NCI-H526 treated with DMSO at 0.1 percent for 48 hours (cell line): Measurements from ENCODE around the gene WDR59.

Experiments used
- DNase-seq: peaks from one replicate; lab custom pipeline; 2025; lab: John Stamatoyannopoulos, UW

The WDR59 gene

DNA sequence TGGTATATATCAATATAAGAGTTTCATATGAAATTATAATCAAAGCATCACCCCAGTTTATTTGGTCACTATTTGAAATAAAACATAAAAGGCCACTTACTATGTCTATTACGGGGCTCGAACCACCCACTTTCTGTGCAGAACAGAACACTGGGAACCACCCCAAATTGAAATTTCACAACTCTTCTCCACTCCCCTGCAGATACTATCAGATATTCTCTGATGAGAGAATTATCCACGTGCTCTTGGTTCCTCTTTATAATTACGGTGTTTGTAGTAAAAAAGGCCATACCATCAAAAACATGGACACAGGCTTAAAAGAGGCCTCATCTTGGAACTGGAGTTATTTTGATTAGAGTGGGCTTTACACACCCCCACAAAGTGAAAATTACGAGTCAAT is 82.8 kb downstream of the WDR59 start:
- DNase-seq, result no peak

DNA sequence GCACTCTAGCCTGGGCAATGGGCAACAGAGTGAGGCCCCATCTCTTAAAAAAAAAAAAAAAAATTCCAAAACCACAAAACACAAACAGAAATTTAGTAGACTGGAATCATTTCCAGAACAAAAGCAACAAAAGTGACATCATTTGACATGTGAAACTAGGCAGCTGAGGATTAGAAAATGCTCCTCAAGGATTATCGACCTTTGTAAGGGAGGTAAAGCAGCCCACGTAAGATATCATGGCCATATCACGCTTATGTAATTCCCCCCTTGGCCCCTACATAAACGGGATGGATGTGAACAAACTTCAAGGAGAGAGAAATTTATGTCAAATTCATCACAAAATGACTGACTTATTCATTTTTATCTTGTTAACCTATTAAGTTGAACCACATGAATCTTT is 83.3 kb downstream of the WDR59 start:
- no peak for DNase-seq

DNA sequence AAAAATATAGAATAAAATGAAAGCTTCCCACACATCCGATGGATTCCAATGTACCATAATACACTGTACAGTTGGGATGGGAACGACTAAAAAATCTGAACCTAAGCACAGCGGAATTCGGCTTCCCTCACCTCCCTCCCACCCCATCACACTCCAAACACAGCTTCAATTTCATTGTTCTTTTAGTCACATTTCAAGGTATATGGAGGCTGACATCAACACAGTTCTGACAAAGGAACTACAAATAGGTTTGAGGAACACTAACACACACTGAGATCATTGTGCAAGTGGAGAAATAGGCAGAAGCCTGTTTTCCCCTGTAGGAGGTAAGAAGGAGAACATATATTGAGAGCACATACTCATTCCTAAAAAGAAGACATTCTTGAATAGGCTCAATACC is 85.1 kb downstream of the WDR59 start:
- DNase-seq, result no peak

DNA sequence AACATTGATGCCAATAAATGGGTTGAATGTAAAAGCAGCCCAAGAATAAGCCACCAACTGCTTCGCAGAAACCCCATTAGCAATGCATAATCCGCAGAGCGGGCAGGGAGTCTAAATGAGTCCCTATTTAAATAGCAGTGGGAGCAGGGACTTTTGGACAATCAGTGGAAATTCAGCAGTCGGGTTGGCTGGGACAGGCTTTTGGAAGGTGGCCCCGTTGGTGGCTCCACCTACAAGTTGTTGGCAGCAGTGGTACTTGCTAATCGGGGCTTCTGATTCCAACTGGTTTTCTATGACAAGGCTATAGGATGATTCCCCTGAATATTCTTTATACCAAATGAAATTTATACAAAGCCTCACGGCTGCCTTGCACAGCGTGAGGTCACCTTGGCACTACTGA is 86.3 kb downstream of the WDR59 start:
- DNase-seq, result no peak

DNA sequence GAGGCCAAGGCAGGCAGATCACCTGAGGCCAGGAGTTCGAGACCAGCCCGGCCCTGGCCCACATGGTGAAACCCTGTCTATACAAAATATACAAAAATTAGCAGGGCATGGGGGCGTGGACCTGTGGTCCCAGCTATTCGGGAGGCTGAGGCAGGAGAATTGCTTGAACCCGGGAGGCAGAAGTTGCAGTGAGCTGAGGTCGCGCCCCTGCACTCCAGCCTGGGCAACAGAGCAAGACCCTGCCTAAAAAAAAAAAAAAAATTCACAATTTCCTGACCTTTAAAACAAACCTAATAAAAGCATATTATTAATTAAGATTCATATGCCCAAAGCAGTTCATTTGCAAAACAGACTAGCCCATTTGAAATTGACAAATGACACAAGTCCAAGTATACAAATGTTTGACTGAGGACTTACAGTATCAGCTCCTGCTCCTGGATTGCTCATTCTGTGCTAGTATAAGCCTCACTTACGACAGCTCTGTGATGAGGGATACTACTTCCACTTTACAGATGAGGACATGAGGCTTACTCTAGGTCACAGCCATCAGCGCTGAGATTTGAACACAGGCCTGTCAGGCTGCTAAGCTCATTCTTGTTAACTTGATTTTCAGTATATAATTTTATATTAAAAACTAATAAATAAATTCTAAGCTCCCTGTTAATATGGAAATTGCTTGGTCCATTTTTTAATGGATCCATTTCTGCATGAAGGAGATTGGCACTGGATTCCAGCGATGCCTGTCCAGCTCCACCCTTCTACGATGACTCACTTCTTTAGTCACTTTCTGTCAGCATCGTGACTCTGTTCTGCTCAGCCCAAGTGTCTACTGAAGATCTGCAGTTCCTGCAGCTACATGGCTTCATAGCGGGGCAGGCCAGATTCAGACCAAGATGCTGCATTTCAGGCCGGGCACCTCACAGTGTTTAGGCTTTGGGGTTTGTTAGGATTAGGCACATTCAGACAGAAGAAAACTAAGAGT is 88.2 kb downstream of the WDR59 start:
- DNase-seq, result no peak

DNA sequence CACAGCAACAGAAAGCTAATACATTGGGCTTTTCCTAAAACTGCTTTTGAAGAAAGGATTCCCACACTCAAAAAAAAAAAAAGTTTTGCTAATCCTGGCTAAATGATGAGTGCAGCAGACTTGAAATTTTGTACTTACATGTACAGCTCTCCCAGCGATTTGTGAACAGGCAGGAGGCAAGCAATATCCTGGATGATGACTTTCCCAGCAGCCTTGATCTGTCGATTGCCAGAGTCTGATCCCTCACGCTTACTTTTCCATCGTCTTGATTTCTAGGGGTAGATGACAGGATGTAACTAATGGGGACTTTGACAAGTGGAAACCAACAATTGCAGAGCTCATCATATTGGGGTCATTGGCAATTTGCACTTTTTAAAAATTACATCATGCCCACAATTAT is 91.4 kb downstream of the WDR59 start:
- no peak for DNase-seq

DNA sequence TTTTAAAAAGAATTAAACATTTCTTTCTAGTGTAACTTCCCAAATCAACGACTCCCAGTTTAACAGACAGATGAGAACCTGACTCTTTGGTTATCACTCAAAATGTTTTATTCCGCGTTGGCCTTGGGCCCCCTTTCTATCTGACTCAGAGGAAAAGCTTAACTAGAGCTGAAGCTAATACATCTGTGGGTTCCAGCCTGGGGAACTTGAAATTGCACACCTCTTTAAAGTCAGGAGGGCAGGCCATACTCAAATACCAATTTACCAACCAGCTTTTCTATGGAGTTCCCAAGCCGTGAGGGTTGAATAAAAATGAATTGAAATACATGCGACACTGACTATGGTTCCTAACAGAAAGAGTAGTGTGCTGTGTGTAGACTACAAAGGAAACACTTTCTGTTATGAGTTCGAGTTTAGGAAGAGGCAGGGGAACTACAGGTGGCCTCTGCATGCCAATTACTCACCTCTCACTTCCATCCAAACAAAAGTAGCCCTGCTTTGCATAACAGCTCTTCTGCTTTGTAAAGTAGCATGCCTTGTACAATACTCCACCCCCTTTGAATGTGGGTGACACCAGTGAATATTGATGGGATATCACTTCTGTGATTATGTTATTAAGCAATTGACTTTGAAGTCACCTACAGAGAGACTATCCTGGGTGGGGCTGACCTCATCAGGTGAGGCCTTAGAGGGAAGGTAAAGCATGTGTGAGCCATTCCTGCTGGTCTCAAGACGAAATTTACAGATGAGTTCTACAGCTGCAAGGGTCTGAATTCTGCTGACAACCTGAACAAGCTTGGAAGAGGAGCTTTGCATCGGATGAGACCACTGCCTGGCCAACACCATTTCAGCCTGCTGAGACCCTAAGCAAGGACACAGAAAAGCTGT is 92.1 kb downstream of the WDR59 start:
- peak; percentile 28 for DNase-seq

DNA sequence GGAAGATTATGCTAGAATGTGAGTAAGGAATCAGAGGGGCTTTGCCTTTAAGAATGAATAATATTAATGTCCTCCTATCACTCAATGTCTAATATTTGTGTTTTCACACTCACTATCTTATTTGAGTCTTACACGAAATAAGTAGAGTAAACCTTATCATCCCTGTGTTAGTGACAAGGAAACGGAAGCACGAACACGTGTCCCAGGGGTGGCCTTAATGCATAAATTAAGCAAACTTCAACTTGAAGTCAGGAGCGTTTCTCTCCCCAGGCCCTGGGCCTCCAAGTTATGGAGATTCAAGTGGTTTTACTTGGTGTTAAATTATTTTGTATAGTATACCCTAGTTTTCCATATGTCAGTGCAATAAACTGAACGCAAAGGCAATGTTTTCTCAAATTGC is 96.0 kb downstream of the WDR59 start:
- DNase-seq, result no peak

DNA sequence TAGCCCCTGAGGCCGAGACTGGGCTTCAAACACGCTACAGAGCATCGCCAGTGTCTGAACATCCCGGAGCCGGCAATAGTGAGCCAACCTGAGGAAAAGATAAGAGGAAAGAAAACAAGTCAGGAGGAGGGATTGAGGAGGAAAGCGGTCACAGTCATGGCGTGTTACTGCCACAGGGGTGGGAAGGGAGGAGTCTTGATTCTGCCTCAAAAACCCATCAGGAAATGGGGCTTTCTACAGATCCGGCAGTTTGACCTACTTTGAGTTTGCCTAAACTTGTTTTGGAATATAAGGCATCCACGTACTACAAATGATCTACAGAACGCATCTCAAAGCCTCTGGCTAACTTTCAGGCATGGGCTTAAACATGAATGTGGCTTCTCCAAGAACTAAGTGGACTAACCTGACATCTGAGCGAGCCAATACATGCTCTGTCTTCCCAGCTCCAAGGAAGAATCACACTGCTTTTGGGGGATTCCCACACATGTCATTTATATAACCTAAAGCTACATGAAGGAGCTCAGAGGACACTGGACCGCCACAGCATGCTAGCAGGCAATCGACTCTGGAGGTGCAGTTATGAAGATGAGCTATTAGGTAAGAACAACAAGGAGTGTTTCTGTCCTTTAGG is 96.6 kb downstream of the WDR59 start:
- DNase-seq, result peak; percentile 0

DNA sequence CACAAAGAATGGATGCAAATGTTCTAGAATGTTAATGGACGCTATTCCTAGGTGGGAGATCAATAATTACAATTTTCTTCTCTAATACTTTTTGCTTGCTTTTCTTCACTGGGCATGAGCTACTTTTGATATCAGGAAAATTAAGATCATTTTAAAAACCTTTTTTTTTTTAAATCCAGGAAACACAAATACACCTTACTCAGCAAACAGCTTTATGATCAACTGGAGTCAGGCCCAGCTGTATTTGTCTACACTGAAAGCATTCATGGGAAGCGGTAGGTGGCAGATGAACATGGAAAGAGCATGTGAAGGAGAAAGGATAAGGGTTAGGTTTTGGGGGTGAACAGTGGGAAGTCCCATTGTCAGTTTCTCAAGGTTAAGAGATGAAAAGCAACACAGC is 97.8 kb downstream of the WDR59 start:
- DNase-seq, result no peak

DNA sequence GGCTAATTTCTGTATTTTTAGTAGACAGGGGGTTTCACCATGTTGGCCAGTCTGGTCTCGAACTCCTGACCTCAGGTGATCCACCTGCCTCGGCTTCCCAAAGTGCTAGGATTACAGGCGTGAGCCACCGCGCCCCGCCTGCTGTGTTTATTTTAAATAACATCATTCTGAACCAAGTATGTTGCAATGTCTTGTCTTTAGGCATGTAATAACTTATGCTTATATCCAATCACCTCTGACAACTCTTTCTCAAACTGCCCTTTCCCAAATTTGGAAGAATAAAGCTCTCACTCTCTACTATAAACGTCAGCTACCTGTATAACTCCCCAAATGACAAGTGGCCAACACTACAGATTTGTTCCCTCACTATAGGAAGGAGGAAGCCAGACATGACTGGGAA is 107.2 kb downstream of the WDR59 start:
- DNase-seq, result no peak

DNA sequence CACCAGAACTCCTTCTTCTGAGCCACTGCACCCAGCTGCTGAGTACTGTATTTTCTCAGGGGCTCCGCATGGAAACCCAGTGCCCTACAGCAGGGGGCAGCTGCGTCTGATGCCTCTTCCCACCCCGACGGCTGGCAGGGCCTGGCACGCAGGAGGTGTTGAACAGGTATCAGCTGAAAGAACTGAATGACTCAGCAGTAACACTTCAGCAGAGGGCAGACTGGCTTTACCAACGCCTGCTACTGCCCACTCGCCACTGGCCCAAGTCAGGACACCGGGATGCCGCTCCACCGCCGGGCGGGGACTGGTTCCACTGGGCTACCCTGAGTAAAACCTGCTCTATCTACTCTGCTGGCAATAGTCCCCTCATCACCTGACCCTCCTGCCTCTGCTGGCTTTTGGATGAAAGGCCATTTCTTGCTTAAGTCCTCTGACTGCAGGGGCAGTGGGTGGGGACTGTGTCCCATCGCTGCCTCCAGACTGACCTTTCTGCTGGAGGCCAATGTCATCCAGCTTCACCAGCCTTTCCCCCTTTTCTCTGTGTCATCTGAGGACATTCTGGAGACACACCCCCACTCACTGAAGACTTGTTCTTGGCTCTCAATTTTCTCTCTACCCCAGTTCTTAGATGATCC is 109.9 kb downstream of the WDR59 start:
- no peak for DNase-seq

DNA sequence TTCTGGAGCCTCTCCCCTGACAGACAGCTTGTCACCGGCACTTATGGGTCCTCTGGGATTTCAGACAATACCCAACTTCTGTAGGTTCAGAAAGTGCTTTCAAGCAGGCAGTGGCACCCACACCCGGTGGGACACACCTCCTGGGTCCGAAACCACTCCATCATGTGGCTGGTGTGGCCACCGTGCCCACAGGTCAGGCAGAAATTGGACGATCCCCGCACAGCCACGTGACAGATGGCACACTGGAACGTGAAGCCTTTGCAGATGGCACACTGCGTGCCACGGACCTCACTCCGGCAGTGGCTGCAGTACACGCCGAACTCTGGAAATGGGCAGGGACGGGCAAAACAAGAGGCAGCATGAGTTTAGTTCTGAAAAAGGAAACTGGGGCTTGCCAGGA is 110.8 kb downstream of the WDR59 start:
- no peak for DNase-seq

DNA sequence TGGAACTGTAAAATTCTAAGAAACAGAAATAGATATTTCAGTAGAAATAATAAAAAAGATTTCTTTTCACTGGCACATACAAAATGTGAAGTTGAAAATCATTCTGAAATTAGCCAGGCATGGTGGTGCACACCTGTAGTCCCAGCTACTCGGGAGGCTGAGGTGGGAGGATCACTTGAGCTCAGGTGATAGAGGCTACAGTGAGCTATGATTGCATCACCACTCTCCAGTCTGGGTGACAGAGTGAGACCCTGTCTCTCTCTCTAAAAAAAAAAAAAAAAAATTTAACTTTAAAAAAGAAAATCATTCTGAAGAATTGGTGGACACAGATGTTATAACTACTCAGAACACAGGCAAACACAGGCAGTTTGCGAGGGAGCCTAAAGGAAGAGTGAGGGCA is 112.6 kb downstream of the WDR59 start:
- no peak for DNase-seq

DNA sequence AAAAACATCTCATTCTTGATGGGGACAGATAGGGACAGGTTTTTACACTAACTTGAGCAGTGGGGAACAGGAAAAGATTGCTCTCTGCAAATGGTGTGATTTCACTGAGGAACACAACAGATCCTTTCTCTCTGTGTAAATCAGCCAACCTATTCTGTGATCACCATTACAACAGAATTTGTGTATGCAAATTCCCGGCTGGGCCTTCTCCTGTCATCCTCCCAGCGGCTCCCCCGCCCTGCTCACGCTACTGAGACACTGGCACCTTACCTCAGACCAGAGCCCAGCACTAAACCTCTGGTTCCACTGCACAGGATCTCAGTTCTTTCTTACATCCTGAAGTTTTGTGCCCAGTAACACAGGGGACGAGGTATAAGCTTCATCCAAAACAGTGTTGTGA is 113.3 kb downstream of the WDR59 start:
- peak; percentile 86 for DNase-seq

DNA sequence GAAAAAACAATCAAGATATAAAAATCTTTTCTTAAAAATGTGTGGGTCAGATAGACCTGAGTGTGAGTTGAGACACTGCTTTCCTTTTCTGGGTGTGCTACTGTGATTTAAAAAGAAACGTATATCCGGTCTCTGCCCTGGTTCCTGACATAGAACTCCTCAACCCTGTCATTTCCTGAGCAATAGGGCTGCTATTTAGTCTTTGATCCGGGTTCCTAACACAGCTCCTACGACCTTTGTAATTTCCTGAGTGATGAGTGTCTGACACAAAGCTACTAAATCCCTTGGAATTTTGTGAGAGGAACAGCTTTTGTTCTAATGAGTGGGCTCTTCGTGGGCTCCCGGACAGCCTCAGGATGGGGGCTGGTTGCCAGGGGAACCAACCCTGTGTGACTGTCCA is 116.4 kb downstream of the WDR59 start:
- no peak for DNase-seq

DNA sequence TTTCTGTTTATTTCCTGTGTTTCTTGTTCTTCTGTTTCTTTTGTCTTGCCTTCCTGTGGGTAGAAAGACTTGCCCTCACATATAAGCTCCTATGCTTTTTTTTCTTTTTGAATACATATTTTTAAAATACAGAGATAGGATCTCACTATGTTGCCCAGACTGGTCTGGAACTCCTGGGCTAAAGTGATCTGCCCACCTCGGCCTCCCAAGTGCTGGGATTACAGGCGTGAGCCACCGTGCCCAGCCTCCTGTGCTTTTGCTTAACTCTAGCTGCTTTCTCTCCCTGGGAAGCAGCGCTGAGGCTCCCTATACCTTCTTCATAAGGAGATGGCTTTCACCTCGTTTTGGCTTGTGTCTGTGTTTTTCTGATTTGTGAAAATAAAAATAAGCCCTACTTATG is 116.9 kb downstream of the WDR59 start:
- DNase-seq, result no peak

DNA sequence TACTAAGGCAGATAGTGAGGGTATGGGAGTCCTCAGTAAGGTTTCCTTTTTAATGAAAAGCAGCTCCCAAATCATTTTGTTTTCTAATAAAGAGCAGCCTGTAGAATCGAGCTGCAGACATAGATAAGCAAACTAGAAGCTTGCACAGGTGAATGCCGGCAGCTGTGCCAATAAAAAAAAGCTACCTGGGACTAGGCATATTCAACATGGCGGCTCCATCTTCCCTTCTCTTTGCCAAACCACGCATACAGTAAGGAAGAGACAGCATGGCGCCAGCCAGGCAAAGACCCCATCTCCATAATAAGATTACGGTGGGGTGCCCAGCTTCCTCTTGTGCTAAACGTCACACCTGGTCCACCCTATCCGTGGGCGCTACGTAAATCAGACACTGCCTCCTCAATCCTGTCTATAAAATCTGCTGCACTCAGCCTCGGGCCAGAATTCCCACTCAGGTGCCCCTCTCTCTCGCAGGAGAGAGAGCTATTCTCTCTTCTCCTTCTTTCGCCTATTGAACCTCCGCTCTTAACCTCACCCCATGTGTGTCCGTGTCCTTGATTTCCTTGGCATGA is 117.6 kb downstream of the WDR59 start:
- DNase-seq, result peak; percentile 2

DNA sequence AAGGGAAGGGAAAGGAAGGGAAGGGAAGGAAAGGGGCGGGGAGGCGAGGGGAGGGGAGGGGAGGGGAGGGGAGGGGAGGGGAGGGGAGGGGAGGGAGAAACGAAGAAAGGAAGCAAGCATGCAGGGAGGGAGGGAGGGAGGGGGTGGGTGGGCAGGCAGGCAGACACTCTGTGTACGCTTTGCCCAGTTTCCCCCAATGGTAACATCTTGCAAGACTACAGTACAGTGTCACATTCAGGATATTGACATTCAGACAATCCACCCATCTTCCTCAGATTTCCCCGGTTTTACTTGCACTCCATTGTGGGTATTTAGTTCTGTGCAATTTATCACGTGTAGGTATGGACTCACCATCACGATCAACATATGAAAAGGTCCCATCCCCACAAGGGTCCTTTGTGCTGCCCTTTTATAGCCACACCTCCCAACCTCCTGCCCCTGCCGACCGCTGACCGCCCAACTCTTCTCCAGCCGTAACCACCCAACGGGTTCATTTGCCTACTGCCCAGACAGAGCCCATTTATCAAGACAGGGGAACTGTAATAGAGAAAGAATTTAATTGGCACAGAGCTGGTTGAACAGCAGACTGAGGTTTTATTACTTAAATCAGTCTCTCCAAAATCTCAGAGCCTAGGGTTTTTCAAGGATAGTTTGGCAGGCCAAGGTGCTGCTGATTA is 118.9 kb downstream of the WDR59 start:
- peak; percentile 32 for DNase-seq

DNA sequence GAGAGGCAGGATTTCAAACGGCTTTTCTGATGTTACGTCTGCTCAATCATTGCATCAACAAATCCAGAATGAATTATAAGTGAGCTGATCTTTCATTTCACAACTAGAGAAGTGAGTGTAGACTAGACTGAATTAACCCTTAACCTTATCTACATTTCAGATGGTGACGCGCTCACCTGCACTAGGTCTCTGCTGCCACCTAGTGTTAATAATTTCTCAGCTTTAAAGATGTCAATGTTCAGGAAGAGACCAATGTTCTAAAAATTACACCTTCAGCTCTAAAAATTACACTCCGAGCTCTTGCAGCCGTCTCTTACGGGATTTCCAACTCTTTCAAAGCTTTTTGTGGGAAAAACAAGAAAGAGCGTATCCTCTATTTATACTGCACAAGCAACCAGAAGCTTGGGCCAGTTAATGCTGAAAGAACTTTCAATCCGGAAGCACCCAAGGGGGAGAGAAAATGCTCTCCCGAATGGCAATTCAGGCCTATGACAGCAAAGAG is 122.1 kb downstream of the WDR59 start:
- DNase-seq, result peak; percentile 20

DNA sequence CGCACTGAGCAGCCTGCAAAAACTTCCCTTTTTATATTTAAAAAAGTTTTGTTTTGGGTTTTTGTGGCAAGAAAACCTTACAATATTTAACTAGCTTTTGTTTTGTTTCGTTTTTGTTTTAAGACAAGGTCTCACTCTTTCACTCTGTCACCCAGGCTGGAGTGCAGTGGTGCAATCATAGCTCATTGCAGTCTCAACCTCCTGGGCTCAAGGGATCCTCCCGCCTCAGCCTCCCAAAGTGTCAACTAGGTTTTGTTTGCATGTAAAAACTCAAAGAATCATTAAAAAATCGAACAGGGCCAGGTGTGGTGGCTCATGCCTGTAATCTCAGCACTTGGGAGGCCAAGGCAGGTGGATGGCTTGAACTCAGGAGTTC is 132.4 kb downstream of the WDR59 start:
- DNase-seq, result no peak
